ENCODE measurements around the gene FECH. TPM values are rescaled to one million over a fixed set of nuclear protein-coding genes. Genes with fewer than 3 reads are reported as not detected.

Gene FECH
- total RNA-seq, 1 experiment from 2014 or later: 38.3 TPM

GRCh38 chr18:57581301-57581934, 5.1 kb downstream of the FECH start:
- DNase-seq (ENCODE audit: low spot score): no peak

DNA sequence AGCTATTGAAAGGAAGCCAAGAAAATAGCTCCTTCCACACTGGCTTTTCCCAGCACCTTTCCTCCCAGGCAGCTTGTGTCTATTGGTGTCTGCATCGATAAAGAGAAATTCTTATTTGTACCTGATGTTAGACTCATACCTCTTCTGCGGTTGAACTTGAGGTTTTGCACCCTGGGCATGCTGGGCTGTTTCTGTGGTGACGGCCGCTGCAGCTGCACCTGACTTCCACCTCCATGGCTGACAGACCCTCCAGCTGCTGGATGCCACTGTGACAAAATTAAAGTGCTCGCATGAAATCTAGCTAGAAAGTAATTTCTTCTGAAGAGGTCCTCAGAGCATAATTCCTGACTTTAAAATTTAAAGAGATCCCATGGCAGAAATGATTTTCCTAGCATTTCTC, 6.6 kb downstream of the FECH start:
- no peak for DNase-seq (ENCODE audit: low spot score)

DNA sequence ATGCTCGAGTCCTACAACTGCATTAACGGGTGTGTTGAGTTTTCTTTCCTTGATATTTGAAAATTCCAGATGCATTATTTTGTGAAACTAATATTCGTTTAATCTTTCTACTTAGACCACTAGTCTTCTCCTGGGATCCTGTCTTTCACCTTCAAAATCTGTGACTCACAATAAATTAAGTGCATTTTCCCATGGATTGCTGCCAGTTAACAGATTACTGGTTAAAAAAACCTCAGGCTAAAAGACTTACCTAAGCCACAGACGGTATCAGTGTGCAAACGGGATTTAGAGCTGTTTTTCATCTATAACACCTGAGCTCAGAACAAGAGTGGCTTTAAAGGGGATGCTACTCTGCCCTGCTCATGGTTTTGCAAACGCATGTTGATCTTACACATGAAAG, 10.2 kb downstream of the FECH start:
- DNase-seq (ENCODE audit: low spot score): no peak

- no peak for DNase-seq (ENCODE audit: low spot score)
Observed at GRCh38 chr18:57575542-57575941, 11.0 kb downstream of the FECH start.

- DNase-seq (ENCODE audit: low spot score): no peak
Observed at GRCh38 chr18:57574866-57575265, 11.6 kb downstream of the FECH start.

GRCh38 chr18:57570162-57570561, 16.3 kb downstream of the FECH start:
- no peak for DNase-seq (ENCODE audit: low spot score)

- DNase-seq (ENCODE audit: low spot score): no peak
Observed at GRCh38 chr18:57569133-57569532, 17.4 kb downstream of the FECH start.

GRCh38 chr18:57561728-57562423, 24.6 kb downstream of the FECH start:
- DNase-seq (ENCODE audit: low spot score): peak; percentile 17

- DNase-seq (ENCODE audit: low spot score): no peak
Observed at GRCh38 chr18:57561261-57561660, 25.2 kb downstream of the FECH start.

GRCh38 chr18:57559314-57559713, 27.2 kb downstream of the FECH start:
- DNase-seq (ENCODE audit: low spot score): no peak

DNA sequence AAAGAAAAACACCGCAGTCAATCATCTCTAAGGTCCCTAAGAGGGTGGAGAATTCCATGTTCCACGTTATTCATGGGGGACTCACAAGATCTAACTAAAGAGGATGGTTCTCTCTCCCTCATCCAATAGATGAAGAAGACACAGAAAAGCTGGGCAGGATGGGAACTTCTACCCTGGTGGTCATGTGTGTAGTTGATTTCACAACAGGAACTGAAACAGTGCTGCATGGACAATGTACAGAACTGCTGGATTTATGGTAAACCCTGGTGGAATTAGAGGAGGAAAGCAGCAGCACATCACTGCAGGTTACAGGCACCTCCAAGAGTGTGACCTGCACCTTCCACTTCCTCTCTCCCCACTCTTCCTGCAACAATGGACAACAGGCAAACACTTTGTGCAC, 31.4 kb downstream of the FECH start:
- no peak for DNase-seq (ENCODE audit: low spot score)

DNA sequence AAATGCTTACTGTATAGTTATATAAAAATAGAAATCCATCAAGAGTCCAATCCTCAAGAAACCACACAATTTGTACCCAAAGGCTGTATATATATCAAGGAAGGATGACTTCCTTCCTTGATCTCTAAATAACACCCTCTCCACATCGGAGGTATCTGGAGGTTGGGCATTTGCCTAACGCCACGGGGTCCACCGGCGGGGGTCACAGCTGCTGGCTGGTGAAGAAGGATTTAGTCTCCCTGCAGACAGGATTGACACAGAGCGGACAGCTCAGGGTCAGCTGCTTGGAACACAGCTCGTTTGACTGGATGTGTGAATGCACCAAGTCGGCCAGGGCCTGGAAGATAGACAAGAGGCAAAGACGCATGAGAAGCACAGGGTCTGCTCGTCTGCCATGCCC, 36.0 kb downstream of the FECH start:
- DNase-seq (ENCODE audit: low spot score): no peak

GRCh38 chr18:57547260-57547659, 39.2 kb downstream of the FECH start:
- DNase-seq (ENCODE audit: low spot score): no peak

GRCh38 chr18:57544936-57545660, 41.4 kb downstream of the FECH start:
- no peak for DNase-seq (ENCODE audit: low spot score)

DNA sequence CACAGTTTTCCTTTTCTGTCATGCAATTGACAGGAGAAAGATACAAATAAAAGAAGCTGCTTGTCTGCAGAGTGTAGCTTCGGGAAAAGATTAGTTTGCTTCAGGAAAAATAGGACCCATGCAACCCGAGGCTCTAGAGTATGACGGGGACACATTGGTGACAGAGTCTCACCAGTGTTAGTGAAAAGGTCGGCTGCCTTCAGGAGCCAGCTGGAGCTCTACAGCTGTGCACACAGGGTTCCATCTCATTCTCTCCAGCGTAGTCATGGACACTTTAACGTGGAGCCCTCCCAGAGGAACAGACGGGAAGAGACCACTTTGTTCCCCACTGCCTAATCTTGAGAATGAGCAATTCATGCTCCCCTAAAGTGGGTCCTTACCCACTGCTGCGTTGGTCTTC, 42.9 kb downstream of the FECH start:
- no peak for DNase-seq (ENCODE audit: low spot score)

DNA sequence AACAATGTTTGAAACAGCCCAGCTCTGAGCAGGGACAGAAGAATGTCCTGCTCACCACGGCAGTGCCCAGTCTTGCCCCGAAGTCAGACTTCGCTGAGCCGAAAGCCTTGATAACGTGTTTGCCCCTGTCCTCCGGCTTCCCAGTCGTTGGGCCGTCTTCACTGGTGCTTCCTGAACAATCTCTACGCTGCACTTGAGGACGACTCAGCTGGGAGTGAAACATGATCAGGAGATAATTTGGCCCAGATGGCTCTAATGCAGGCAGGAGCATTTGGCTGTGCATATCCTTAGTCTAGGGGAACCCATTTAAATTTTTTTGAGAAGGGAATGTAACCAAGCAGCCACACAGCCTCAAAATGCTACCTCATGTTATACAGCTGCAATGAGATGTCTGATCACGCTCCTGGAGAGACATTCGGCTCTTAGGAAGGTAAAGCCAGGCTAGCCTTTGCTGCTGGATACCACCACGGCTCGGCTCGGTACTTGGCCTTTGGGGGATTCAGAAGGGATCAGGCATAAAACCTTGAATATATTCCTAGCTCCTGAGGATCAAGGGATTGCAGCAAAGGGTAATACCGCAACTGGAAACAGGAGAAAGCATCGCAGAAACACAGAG, 43.6 kb downstream of the FECH start:
- DNase-seq (ENCODE audit: low spot score): no peak

DNA sequence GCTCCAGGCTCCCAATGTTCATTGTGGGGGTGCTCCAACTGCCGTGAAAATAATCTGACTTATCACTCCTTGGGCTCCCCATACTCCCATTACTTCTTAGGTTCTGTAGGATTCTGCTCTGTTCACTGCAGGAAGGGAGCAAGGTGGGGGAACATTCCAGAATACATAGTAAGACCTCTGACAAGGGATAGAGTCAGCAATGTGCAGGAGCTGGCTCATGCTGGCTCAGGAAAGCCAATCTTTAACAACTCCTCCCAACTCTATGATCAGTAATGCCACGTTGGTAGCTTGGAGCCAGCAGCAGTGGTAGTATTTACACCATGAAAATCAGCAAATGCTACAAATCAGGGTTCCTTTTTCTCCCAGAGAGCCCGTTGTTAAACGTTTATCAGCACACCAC, 44.4 kb downstream of the FECH start:
- DNase-seq (ENCODE audit: low spot score): no peak

- no peak for DNase-seq (ENCODE audit: low spot score)
Observed at GRCh38 chr18:57539702-57540101, 46.8 kb downstream of the FECH start.

DNA sequence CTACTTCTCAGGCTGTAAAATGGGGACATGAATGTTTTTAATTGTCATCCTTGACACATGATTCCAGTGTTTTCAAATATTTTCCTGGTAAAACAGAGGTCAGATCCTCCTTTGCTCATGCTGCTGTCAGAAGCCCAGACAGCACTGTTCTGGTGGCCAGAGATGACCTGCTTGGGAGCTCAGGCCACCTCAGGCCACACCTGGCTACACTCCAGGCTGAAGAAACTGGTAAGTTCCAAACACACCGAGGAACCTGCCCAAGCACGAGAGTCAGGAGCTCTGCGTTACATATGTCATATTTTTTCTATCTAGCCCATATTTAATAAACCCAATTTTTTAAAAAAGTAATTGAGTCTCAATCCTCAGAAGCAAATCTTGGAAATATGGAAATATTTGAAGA, 47.9 kb downstream of the FECH start:
- DNase-seq (ENCODE audit: low spot score): no peak

DNA sequence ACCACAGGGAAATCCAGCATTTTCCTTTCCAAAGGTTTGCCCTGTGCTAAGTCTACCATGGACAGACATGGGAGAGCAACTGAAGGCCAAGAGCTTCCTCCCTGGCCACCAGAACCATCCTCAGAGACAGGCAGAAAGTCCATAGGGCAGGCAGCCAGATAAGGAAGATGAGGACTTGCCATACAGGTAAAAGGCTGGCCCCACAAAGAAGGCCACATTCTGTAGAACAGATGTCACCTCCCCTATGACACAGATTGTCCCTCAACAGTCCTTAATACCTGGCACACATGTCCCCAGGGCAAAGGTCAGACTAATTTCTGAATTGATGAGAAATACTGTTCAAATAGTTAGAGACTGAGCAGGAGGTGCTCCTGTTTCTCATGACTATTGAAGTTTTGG, 52.0 kb downstream of the FECH start:
- DNase-seq (ENCODE audit: low spot score): no peak

DNA sequence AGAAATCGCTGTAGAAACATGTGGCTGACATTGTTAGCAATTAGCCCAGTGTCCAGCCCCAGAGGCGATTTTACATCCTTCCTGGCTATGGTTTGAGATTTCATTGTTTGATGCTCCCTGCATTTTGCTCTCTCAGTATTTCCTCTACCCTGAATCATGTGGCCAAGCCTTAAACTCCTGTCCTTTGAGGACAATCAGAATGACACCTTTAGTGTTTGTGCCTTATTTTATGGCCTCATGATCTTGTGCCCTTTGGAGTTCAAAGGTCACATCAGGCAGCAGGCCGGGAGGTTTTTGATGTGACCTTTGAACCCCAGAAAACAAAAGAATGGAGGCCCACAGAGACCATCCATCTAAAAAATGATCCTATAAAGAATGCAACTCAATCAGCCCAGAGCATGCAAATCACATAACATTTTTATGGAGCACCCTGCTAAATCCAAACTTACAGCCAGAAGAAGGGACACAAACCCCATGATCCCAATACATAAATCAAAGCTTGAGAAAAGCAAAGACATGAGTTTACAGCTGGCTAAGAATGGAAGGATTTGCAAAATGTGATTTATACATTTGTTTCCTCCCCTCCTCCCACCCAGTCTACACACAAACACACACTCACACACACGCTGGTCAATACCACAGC, 52.5 kb downstream of the FECH start:
- no peak for DNase-seq (ENCODE audit: low spot score)

Measured in A172 (cell line).